Naive thymus-derived CD8-positive, alpha-beta T cell (primary cell): Measurements from ENCODE around the gene ASMT. TPM values are rescaled to one million over a fixed set of nuclear protein-coding genes. Genes with fewer than 3 reads are reported as not detected.
A peak's percentile ranks its signal among the peaks of the same experiment; 100 is the strongest.
"Not testable (repeated sequence)": the region's sequence is repeated elsewhere in the genome, so short reads cannot be mapped to it uniquely, and the experiment has no call there.

Experiments
- ATAC-seq, 2 donors: fragments of 150-1000 bp; cut with Tn5 transposase in 1 of 2; sonication (Bioruptor Pico), chemical (Tn5 transposase) in 1 of 2; 1 replicate in 1 of 2; 2 replicates in 1 of 2; pipeline ENCODE4 v1.10.0; 2021; ENCODE audit warnings: mild to moderate bottlenecking in 2 of 2, moderate library complexity in 2 of 2
- POLR2A ChIA-PET: fragments of 350-600 bp; sonication (Branson Sonifier 250); formaldehyde crosslinking; loops from one replicate; lab custom pipeline; 2021; ENCODE audit warnings: antibody characterized with exemption; lab: Charles Lee
- DNase-seq, 10 donors: peaks; one replicate each; pipeline versions ENCODE4 v3.0.0 to v3.0.0-alpha.2; 2020 to 2022
- H3K27ac Mint-ChIP-seq, 10 donors: one replicate each; pipeline ENCODE4 v1.8.0; 2020 to 2022; ENCODE audit warnings: mild to moderate bottlenecking in 10 of 10, mixed read lengths in 10 of 10, moderate library complexity in 4 of 10, inconsistent platforms in 1 of 10
- H3K27me3 Mint-ChIP-seq, 5 donors: one replicate each; pipeline ENCODE4 v1.8.0; 2021 to 2022; ENCODE audit warnings: mixed read lengths in 5 of 5
- H3K36me3 Mint-ChIP-seq, 3 donors: one replicate each; pipeline ENCODE4 v1.8.0; 2020 to 2022; ENCODE audit warnings: mixed read lengths in 3 of 3, mild to moderate bottlenecking in 2 of 3, inconsistent platforms in 1 of 3
- H3K4me1 Mint-ChIP-seq, 4 donors: one replicate each; pipeline ENCODE4 v1.8.0; 2021 to 2022; ENCODE audit warnings: mixed read lengths in 4 of 4
- H3K4me3 Mint-ChIP-seq, 10 donors: one replicate each; pipeline ENCODE4 v1.8.0; 2020 to 2022; ENCODE audit warnings: mild to moderate bottlenecking in 10 of 10, mixed read lengths in 10 of 10, moderate library complexity in 6 of 10, inconsistent platforms in 1 of 10
- H3K9me3 Mint-ChIP-seq, 9 donors: one replicate each; pipeline ENCODE4 v1.8.0; 2020 to 2022; ENCODE audit warnings: mixed read lengths in 9 of 9, mild to moderate bottlenecking in 3 of 9, inconsistent platforms in 1 of 9, moderate library complexity in 1 of 9
- polyA plus RNA-seq, 3 donors: library from polyadenylated mRNA; unstranded; fragments of 300-500 nt; fragmentation: Illumina TruSeq; gene quantifications; one replicate each; pipeline ENCODE4 v1.2.3, GENCODE V29; 2021
- total RNA-seq, 8 experiments: library from RNA in 2 of 8; stranded (reverse) in 2 of 8; gene quantifications; one replicate each; pipeline ENCODE4 v1.2.3 and lab custom pipeline; 2021 to 2026

Gene ASMT
- total RNA-seq (not detected), polyA plus RNA-seq (not detected), total RNA-seq (lab: John Stamatoyannopoulos, UW) (0 to 0.37 (median 0.08) reads per million in 6 experiments)

GRCh38 chrX:1614927-1615326 is at the start of gene ASMT:
Gene ASMT, plus strand, starts transcription at chrX:1615059. Its CDS starts 141 bp downstream, at chrX:1615200.
- no peak for DNase-seq
- Mint-ChIP-seq H3K27me3 (no peaks in the 10 kb centered on the region), H3K4me1 (peaks cover 0 to 3% (median 1%) of the 10 kb centered on the region in 4 donors), H3K36me3 (no peaks in the 10 kb centered on the region), H3K4me3 (no peak within 1 kb of the TSS), H3K9me3 (no peaks in the 10 kb centered on the region), H3K27ac (peak within 1 kb of the TSS in 2 of 10 donors; percentile 7 to 31)
- no peak for ATAC-seq
- POLR2A ChIA-PET = no interaction called here

GRCh38 chrX:1574181-1574580 is 40.7 kb upstream of the ASMT start:
- H3K9me3 Mint-ChIP-seq, POLR2A ChIA-PET, H3K27ac Mint-ChIP-seq, H3K4me3 Mint-ChIP-seq, ATAC-seq, H3K36me3 Mint-ChIP-seq, H3K27me3 Mint-ChIP-seq: not testable (repeated sequence)
- H3K4me1 Mint-ChIP-seq = peaks cover 11 to 33% (median 21%) of the 10 kb centered on the region in 4 donors
- DNase-seq = peak in 1 of 10 donors; percentile 6

GRCh38 chrX:1576201-1576992 is 38.5 kb upstream of the ASMT start:
- no peaks in the 10 kb centered on the region for H3K36me3 Mint-ChIP-seq
- H3K27me3 Mint-ChIP-seq = no peaks in the 10 kb centered on the region
- POLR2A ChIA-PET = no interaction called here
- peaks cover 6 to 24% (median 10%) of the 10 kb centered on the region in 4 donors for H3K4me1 Mint-ChIP-seq
- DNase-seq = peak in 4 of 10 donors; percentile 14 to 37 (median 36)
- H3K27ac Mint-ChIP-seq = no peak overlapping the region
- peak; percentile 70 to 75 for ATAC-seq
- peaks cover 0 to 9% (median 0%) of the 10 kb centered on the region in 9 donors for H3K9me3 Mint-ChIP-seq
- no peak overlapping the region for H3K4me3 Mint-ChIP-seq

GRCh38 chrX:1577845-1578244 is 37.0 kb upstream of the ASMT start:
- peaks cover 5 to 17% (median 8%) of the 10 kb centered on the region in 4 donors for H3K4me1 Mint-ChIP-seq
- no peak overlapping the region for H3K4me3 Mint-ChIP-seq
- POLR2A ChIA-PET = no interaction called here
- ATAC-seq = no peak
- H3K9me3 Mint-ChIP-seq = peaks cover 0 to 9% (median 0%) of the 10 kb centered on the region in 9 donors
- no peak overlapping the region for H3K27ac Mint-ChIP-seq
- no peaks in the 10 kb centered on the region for H3K27me3 Mint-ChIP-seq
- H3K36me3 Mint-ChIP-seq = no peaks in the 10 kb centered on the region
- no peak for DNase-seq

- H3K4me1 Mint-ChIP-seq = peaks cover 12 to 25% (median 15%) of the 10 kb centered on the region in 4 donors
- H3K27me3 Mint-ChIP-seq = no peaks in the 10 kb centered on the region
- no peak for ATAC-seq
- peak overlapping the region in 1 of 10 donors; percentile 20 for H3K4me3 Mint-ChIP-seq
- POLR2A ChIA-PET = no interaction called here
- peak overlapping the region in 4 of 10 donors; percentile 53 to 65 (median 54) for H3K27ac Mint-ChIP-seq
- no peaks in the 10 kb centered on the region for H3K36me3 Mint-ChIP-seq
- DNase-seq = peak in 1 of 10 donors; percentile 14
- peaks cover 0 to 9% (median 0%) of the 10 kb centered on the region in 9 donors for H3K9me3 Mint-ChIP-seq
Measured at GRCh38 chrX:1578511-1579173, 36.2 kb upstream of the ASMT start.

- DNase-seq (peak in 8 of 10 donors; percentile 55 to 78 (median 72)), ATAC-seq (peak; percentile 61 to 86)
- Mint-ChIP-seq H3K9me3 (peaks cover 0 to 9% (median 0%) of the 10 kb centered on the region in 9 donors), H3K4me3 (peak overlapping the region in 2 of 10 donors; percentile 24), H3K27me3 (no peaks in the 10 kb centered on the region), H3K27ac (peak overlapping the region in 8 of 10 donors; percentile 20 to 78 (median 46)), H3K4me1 (peaks cover 13 to 29% (median 17%) of the 10 kb centered on the region in 4 donors), H3K36me3 (no peaks in the 10 kb centered on the region)
- POLR2A ChIA-PET = no interaction called here
Measured at GRCh38 chrX:1581132-1581531, 33.7 kb upstream of the ASMT start.

- peak overlapping the region in 5 of 10 donors; percentile 19 to 59 (median 33) for H3K4me3 Mint-ChIP-seq
- H3K4me1 Mint-ChIP-seq = peaks cover 16 to 36% (median 23%) of the 10 kb centered on the region in 4 donors
- no peaks in the 10 kb centered on the region for H3K36me3 Mint-ChIP-seq
- ATAC-seq (peak; percentile 30 to 63), DNase-seq (peak in 1 of 10 donors; percentile 16)
- POLR2A ChIA-PET = no interaction called here
- peak overlapping the region in 8 of 10 donors; percentile 10 to 84 (median 61) for H3K27ac Mint-ChIP-seq
- H3K9me3 Mint-ChIP-seq = peaks cover 0 to 9% (median 0%) of the 10 kb centered on the region in 9 donors
- no peaks in the 10 kb centered on the region for H3K27me3 Mint-ChIP-seq
Measured at GRCh38 chrX:1582686-1583437, 32.0 kb upstream of the ASMT start.

- POLR2A ChIA-PET = no interaction called here
- no peak for ATAC-seq
- Mint-ChIP-seq H3K4me1 (peaks cover 16 to 34% (median 25%) of the 10 kb centered on the region in 4 donors), H3K27me3 (no peaks in the 10 kb centered on the region), H3K4me3 (no peak overlapping the region), H3K27ac (peak overlapping the region in 1 of 10 donors; percentile 31), H3K36me3 (no peaks in the 10 kb centered on the region), H3K9me3 (peaks cover 0 to 9% (median 0%) of the 10 kb centered on the region in 9 donors)
- peak in 1 of 10 donors; percentile 7 for DNase-seq
Measured at GRCh38 chrX:1584237-1585011, 30.4 kb upstream of the ASMT start.

- Mint-ChIP-seq H3K36me3 (no peaks in the 10 kb centered on the region), H3K9me3 (no peaks in the 10 kb centered on the region), H3K27ac (peak overlapping the region in 6 of 10 donors; percentile 13 to 84 (median 40)), H3K27me3 (no peaks in the 10 kb centered on the region), H3K4me1 (peaks cover 18 to 30% (median 27%) of the 10 kb centered on the region in 4 donors), H3K4me3 (peak overlapping the region in 1 of 10 donors; percentile 14)
- POLR2A ChIA-PET = no interaction called here
- no peak for ATAC-seq
- DNase-seq = peak in 1 of 10 donors; percentile 7
Measured at GRCh38 chrX:1587161-1587560, 27.7 kb upstream of the ASMT start.

- DNase-seq (peak in 1 of 10 donors; percentile 18), ATAC-seq (no peak)
- no peaks in the 10 kb centered on the region for H3K27me3 Mint-ChIP-seq
- H3K4me1 Mint-ChIP-seq = peaks cover 16 to 39% (median 34%) of the 10 kb centered on the region in 4 donors
- no peaks in the 10 kb centered on the region for H3K9me3 Mint-ChIP-seq
- peaks cover 0 to 19% (median 2%) of the 10 kb centered on the region in 3 donors for H3K36me3 Mint-ChIP-seq
- peak overlapping the region; percentile 67 to 90 (median 80) for H3K27ac Mint-ChIP-seq
- H3K4me3 Mint-ChIP-seq = peak overlapping the region in 4 of 10 donors; percentile 19 to 45 (median 26)
- POLR2A ChIA-PET = no interaction called here
Measured at GRCh38 chrX:1589356-1590130, 25.3 kb upstream of the ASMT start.
